Spleen (tissue), 11 donors: ENCODE data around the gene ELF5. TPM values are rescaled to one million over a fixed set of nuclear protein-coding genes. Genes with fewer than 3 reads are reported as not detected.
A peak's percentile ranks its signal among the peaks of the same experiment; 100 is the strongest.

Source experiments
- DNase-seq: peaks from one replicate; pipeline ENCODE4 v3.0.0-alpha.2; 2020
- H3K27ac ChIP-seq, 8 donors: fragments of 200-600 bp; sonication (generic) in 7 of 8; 1 replicate in 4 of 8; 2 replicates in 4 of 8; pipeline versions ENCODE4 v1.5.0 to v1.8.0; 2016 to 2021; ENCODE audit warnings: inconsistent platforms in 4 of 8, mild to moderate bottlenecking in 4 of 8, moderate library complexity in 1 of 8
- H3K27me3 ChIP-seq, 7 donors: fragments of 200-600 bp; sonication (generic) in 6 of 7; replicated peaks in 1 of 7; 1 replicate in 4 of 7; 2 replicates in 3 of 7; pipeline versions ENCODE4 v1.5.0 to v1.8.0; 2016 to 2021; ENCODE audit warnings: inconsistent platforms in 3 of 7, mild to moderate bottlenecking in 1 of 7
- H3K36me3 ChIP-seq, 6 donors: fragments of 200-600 bp; sonication (generic) in 5 of 6; 1 replicate in 4 of 6; 2 replicates in 2 of 6; pipeline versions ENCODE4 v1.5.0 to v1.8.0; 2016 to 2021; ENCODE audit warnings: inconsistent platforms in 2 of 6
- H3K4me1 ChIP-seq, 6 donors: fragments of 200-600 bp; sonication (generic) in 5 of 6; 1 replicate in 3 of 6; 2 replicates in 3 of 6; pipeline versions ENCODE4 v1.5.0 to v1.8.0; 2016 to 2021; ENCODE audit warnings: inconsistent platforms in 3 of 6
- H3K4me3 ChIP-seq, 8 donors: fragments of 200-600 bp; sonication (generic) in 7 of 8; 1 replicate in 4 of 8; 2 replicates in 4 of 8; pipeline versions ENCODE4 v1.5.0 to v1.8.0; 2016 to 2021; ENCODE audit warnings: inconsistent platforms in 4 of 8, mild to moderate bottlenecking in 4 of 8, moderate library complexity in 2 of 8
- H3K9me3 ChIP-seq, 8 donors: fragments of 200-600 bp; sonication (generic) in 7 of 8; 1 replicate in 4 of 8; 2 replicates in 4 of 8; pipeline versions ENCODE4 v1.5.0 to v1.8.0; 2016 to 2021; ENCODE audit warnings: inconsistent platforms in 4 of 8
- POLR2A ChIP-seq, 3 donors: fragments of 450-650 bp; IDR thresholded peaks; one replicate each; pipeline ENCODE4 v1.5.1; 2017; ENCODE audit warnings: antibody characterized with exemption in 3 of 3, mild to moderate bottlenecking in 1 of 3
- POLR2AphosphoS5 ChIP-seq, 3 donors: sonication (generic); formaldehyde crosslinking; IDR thresholded peaks; one replicate each; pipeline ENCODE4 v1.5.1; 2017; ENCODE audit warnings: antibody characterized with exemption in 3 of 3
- WGBS, 5 donors: extraction: QIAGEN DNeasy Blood & Tissue Kit in 3 of 5; methylation state at CpG; one replicate each; pipeline versions ENCODE4 v1.1.5 to v1.1.7; 2013 to 2018; 5-methylcytosine and 5-hydroxymethylcytosine counted together
- intact Hi-C: fragments of 100-400 bp; cut with DNase I; formaldehyde crosslinking; loops from one replicate; pipeline ENCODE4 v1.15.0; 2023; ENCODE audit warnings: low total_unique reads
- polyA plus RNA-seq, 3 donors: library from polyadenylated mRNA; stranded (reverse); fragments of 200-250 nt; gene quantifications; one replicate each; pipeline ENCODE4 v1.2.1, GENCODE V29; 2013
- total RNA-seq, 7 donors: library from RNA; depleted of rRNA in 3 of 7; stranded (reverse); fragments of >200 nt in 3 of 7; fragmentation: NEBNext Ultra II Directional in 4 of 7; extraction: Animal tissue kit (Norgen Biotek cat#: 25700) in 4 of 7; gene quantifications; one replicate each; pipeline versions ENCODE4 v1.1.0 to v1.2.1, GENCODE V29; 2016 to 2021
- TF ChIP-seq, protein P1 (sequence below), 11 experiments: fragments of 200-600 bp in 7 of 11; fragments of 450-650 bp in 4 of 11; sonication (generic) in 4 of 11; IDR thresholded peaks in 8 of 11; conservative IDR thresholded peaks in 3 of 11; 1 replicate in 7 of 11; 2 replicates in 4 of 11; pipeline versions ENCODE4 v1.4.0 to v1.8.0; 2016 to 2021; ENCODE audit warnings: antibody characterized with exemption in 11 of 11, inconsistent platforms in 4 of 11, mild to moderate bottlenecking in 1 of 11
- donor health status: healthy with polysubstance abuse.
- donor health status: DM: no; HTN: no; CAD: no; lungs with moderate emphysema.
- donor health status: DM: no; HTN: no; CAD: no.
- donor health status: Bipolar disorder and iron deficiency.
- donor health status: healthy.
- donor health status: DM: no; HTN: no; CAD: no.
- donor health status: DM: yes; HTN: yes; CAD: no.

The ELF5 gene
- total and polyA plus RNA-seq, 10 donors, result 0.08 to 8.8 (median 0.79) TPM

DNA sequence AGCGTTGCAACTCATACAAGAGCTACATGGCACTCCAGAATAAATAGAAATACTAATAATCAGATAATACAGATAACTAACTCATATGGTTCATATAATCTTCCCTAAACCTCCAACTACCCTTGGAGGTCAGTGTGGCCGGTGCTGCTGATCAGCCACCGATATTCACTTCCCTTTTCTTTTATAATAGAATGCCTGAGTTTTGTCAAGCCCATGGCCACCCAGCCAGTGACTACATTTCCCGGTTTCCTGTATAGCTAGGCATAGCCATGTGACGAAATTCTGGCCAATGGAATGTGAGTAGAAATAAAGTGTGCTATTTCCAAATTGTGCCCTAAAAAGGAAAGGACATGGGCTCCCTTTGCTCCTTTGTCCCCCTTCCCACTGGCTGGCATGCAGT, 80.8 kb downstream of the ELF5 start:
- intact Hi-C loops, result no loop called here
- Histone ChIP-seq H3K36me3 (no peaks in the 10 kb centered on the region), H3K9me3 (no peaks in the 10 kb centered on the region), H3K27me3 (no peaks in the 10 kb centered on the region), H3K4me3 (no peak overlapping the region), H3K4me1 (peaks cover 0 to 45% (median 6%) of the 10 kb centered on the region in 6 donors), H3K27ac (peak overlapping the region in 3 of 8 donors; percentile 37 to 61 (median 59))
- no peak for DNase-seq
- TF ChIP-seq POLR2AphosphoS5 (IDR thresholded peaks at IDR 0.05), result no peak
- TF ChIP-seq, protein P1, sequence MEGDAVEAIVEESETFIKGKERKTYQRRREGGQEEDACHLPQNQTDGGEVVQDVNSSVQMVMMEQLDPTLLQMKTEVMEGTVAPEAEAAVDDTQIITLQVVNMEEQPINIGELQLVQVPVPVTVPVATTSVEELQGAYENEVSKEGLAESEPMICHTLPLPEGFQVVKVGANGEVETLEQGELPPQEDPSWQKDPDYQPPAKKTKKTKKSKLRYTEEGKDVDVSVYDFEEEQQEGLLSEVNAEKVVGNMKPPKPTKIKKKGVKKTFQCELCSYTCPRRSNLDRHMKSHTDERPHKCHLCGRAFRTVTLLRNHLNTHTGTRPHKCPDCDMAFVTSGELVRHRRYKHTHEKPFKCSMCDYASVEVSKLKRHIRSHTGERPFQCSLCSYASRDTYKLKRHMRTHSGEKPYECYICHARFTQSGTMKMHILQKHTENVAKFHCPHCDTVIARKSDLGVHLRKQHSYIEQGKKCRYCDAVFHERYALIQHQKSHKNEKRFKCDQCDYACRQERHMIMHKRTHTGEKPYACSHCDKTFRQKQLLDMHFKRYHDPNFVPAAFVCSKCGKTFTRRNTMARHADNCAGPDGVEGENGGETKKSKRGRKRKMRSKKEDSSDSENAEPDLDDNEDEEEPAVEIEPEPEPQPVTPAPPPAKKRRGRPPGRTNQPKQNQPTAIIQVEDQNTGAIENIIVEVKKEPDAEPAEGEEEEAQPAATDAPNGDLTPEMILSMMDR (IDR thresholded peaks at IDR 0.05 in 8 of 11, conservative IDR thresholded peaks at IDR 0.05 in 3 of 11), result no peak
- 47 to 73% (median 58%) methylated on average over 5 of the region's 5 CpGs for whole genome bisulfite sequencing, 5 donors

DNA sequence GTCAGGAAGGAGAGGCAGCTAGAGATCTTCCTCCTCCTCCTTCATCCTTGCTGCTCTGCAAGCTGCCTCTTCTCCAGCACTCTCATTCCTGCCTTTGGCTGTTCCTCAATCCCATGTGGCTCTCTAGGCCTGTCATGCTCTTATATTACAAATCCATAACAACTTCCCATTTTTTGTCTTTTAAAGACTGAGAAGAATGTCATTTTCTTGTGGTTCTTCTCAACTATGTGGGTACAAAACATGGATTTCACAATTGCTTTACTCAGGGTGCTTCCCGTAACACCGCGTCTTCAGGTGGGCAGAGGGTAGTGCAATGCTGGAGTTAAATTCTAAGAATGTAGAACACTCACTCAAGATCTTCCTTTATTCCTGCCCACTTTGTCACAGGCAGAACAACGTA, 81.6 kb downstream of the ELF5 start:
- DNase-seq, result no peak
- H3K4me1 ChIP-seq, result peaks cover 0 to 37% (median 0%) of the 10 kb centered on the region in 6 donors
- intact Hi-C loops, result no loop called here
- H3K9me3 ChIP-seq, result no peaks in the 10 kb centered on the region
- H3K4me3 ChIP-seq, result no peak overlapping the region
- no peak for TF ChIP-seq POLR2A (IDR thresholded peaks at IDR 0.05)
- TF ChIP-seq, protein P1 (IDR thresholded peaks at IDR 0.05 in 8 of 11, conservative IDR thresholded peaks at IDR 0.05 in 3 of 11), result peak in 1 of 11 experiments; percentile 9
- H3K36me3 ChIP-seq, result no peaks in the 10 kb centered on the region
- 40 to 76% (median 65%) methylated on average over 4 of the region's 4 CpGs for WGBS, 5 donors
- H3K27me3 ChIP-seq, result no peaks in the 10 kb centered on the region
- peak overlapping the region in 3 of 8 donors; percentile 37 to 61 (median 59) for H3K27ac ChIP-seq

Other genes with a start within 250 kb of the ELF5 start
- gene ABTB2, start 155.8 kb downstream of the ELF5 start, total RNA-seq, result 1 to 10 TPM; 1.5 to 2.9 (median 2.0) TPM
- under 1 TPM; 0.41 to 0.67 (median 0.58) TPM for gene ABTB2, start 155.8 kb downstream of the ELF5 start, polyA plus RNA-seq
- gene CAT, start 74.9 kb downstream of the ELF5 start, total RNA-seq, result 100 to 1,000 TPM in 5 of 7 donors, 10 to 100 TPM in 2; 93.4 to 149 (median 126) TPM
- gene CAT, start 74.9 kb downstream of the ELF5 start, polyA plus RNA-seq, result 10 to 100 TPM; 55.2 to 74.2 (median 64.5) TPM
- gene EHF, start 107.3 kb upstream of the ELF5 start, total RNA-seq, result 1 to 10 TPM in 1 of 7 donors, under 1 TPM in 4, not detected in 2; 0.37 to 1.8 (median 0.46) TPM
- gene EHF, start 107.3 kb upstream of the ELF5 start, polyA plus RNA-seq, result under 1 TPM; 0.02 to 0.33 (median 0.29) TPM